DOHH2 (cell line): ENCODE results near the gene MYD88.

Source experiments
- CTCF ChIP-seq: fragments of 200-600 bp; sonication (generic); IDR thresholded peaks from one replicate; pipeline ENCODE4 v1.5.1; 2014; ENCODE audit warnings: antibody characterized with exemption, mild to moderate bottlenecking, low read depth, low read length; ENCODE audit not compliant: poor library complexity, severe bottlenecking
- EZH2phosphoT487 ChIP-seq: fragments of 200-600 bp; sonication (generic); IDR thresholded peaks from 2 replicates; pipeline ENCODE4 v1.6.1; 2017; ENCODE audit warnings: borderline replicate concordance, mild to moderate bottlenecking, antibody characterized with exemption, low read length, moderate library complexity, mixed read lengths

- no peak for TF ChIP-seq CTCF
- no peak for TF ChIP-seq EZH2phosphoT487
These were observed 22.6 kb upstream of the MYD88 start for GRCh38 chr3:38115645-38116427.
